ENCODE measurements around the gene BROX.

Gene BROX

GRCh38 chr1:222728746-222729145 is 16.4 kb downstream of the BROX start:
- no peaks in the 10 kb centered on the region for H4K20me1 ChIP-seq (ENCODE audit: insufficient read depth, low read length)

GRCh38 chr1:222730866-222731265 is 18.5 kb downstream of the BROX start:
- Histone ChIP-seq H3K27ac (ENCODE audit: low read length) (no peak overlapping the region), H3K4me2 (ENCODE audit: insufficient read depth, low read length) (no peak overlapping the region), H3K9me3 (ENCODE audit: insufficient read depth, low read length, severe bottlenecking) (no peaks in the 10 kb centered on the region), H3K4me1 (ENCODE audit: insufficient read depth, low read length) (no peaks in the 10 kb centered on the region), H4K20me1 (ENCODE audit: insufficient read depth, low read length) (no peaks in the 10 kb centered on the region), H3K4me3 (ENCODE audit: low read depth in 1 of 2, low read length in 2 of 2) (no peak overlapping the region), H2AFZ (ENCODE audit: low read depth, low read length) (no peak overlapping the region), H3K9ac (ENCODE audit: low read depth, low read length) (no peak overlapping the region), H3K79me2 (ENCODE audit: insufficient read depth, low read length) (no peaks in the 10 kb centered on the region), H3K36me3 (ENCODE audit: insufficient read depth, low read length) (peaks cover 91% of the 10 kb centered on the region), H3K27me3 (ENCODE audit: insufficient read depth, low read length, poor library complexity) (no peaks in the 10 kb centered on the region)
- DNase-seq, result no peak
- no peak for TF ChIP-seq CTCF (IDR thresholded peaks at IDR 0.05; ENCODE audit: borderline replicate concordance, extremely low read depth, low read length, poor library complexity, severe bottlenecking)
- TF ChIP-seq EZH2 (IDR thresholded peaks at IDR 0.05; ENCODE audit: borderline replicate concordance, low read depth, low read length, severe bottlenecking), result no peak
- ATAC-seq (ENCODE audit: insufficient read depth, low read depth), result no peak

More at GRCh38 chr1:222728746-222729145, 16.4 kb downstream of the BROX start:
- no peaks in the 10 kb centered on the region for H3K4me1 ChIP-seq (ENCODE audit: insufficient read depth, low read length)
- H2AFZ ChIP-seq (ENCODE audit: low read depth, low read length), result no peak overlapping the region
- H3K9ac ChIP-seq (ENCODE audit: low read depth, low read length), result no peak overlapping the region
- no peaks in the 10 kb centered on the region for H3K9me3 ChIP-seq (ENCODE audit: insufficient read depth, low read length, severe bottlenecking)
- TF ChIP-seq CTCF (IDR thresholded peaks at IDR 0.05; ENCODE audit: borderline replicate concordance, extremely low read depth, low read length, poor library complexity, severe bottlenecking) (no peak), EZH2 (IDR thresholded peaks at IDR 0.05; ENCODE audit: borderline replicate concordance, low read depth, low read length, severe bottlenecking) (no peak)
- ATAC-seq (ENCODE audit: insufficient read depth, low read depth), result no peak
- H3K4me3 ChIP-seq (ENCODE audit: low read depth in 1 of 2, low read length in 2 of 2), result no peak overlapping the region
- no peak overlapping the region for H3K4me2 ChIP-seq (ENCODE audit: insufficient read depth, low read length)
- no peak for DNase-seq
- no peak overlapping the region for H3K27ac ChIP-seq (ENCODE audit: low read length)
- no peaks in the 10 kb centered on the region for H3K27me3 ChIP-seq (ENCODE audit: insufficient read depth, low read length, poor library complexity)
- peaks cover 95% of the 10 kb centered on the region for H3K36me3 ChIP-seq (ENCODE audit: insufficient read depth, low read length)
- no peaks in the 10 kb centered on the region for H3K79me2 ChIP-seq (ENCODE audit: insufficient read depth, low read length)

- Histone ChIP-seq H3K4me3 (ENCODE audit: low read depth in 1 of 2, low read length in 2 of 2) (no peak overlapping the region), H3K9ac (ENCODE audit: low read depth, low read length) (no peak overlapping the region), H3K9me3 (ENCODE audit: insufficient read depth, low read length, severe bottlenecking) (no peaks in the 10 kb centered on the region), H3K79me2 (ENCODE audit: insufficient read depth, low read length) (no peaks in the 10 kb centered on the region), H3K4me1 (ENCODE audit: insufficient read depth, low read length) (no peaks in the 10 kb centered on the region), H3K4me2 (ENCODE audit: insufficient read depth, low read length) (no peak overlapping the region), H3K36me3 (ENCODE audit: insufficient read depth, low read length) (peaks cover 75% of the 10 kb centered on the region), H4K20me1 (ENCODE audit: insufficient read depth, low read length) (no peaks in the 10 kb centered on the region), H2AFZ (ENCODE audit: low read depth, low read length) (no peak overlapping the region), H3K27me3 (ENCODE audit: insufficient read depth, low read length, poor library complexity) (no peaks in the 10 kb centered on the region), H3K27ac (ENCODE audit: low read length) (no peak overlapping the region)
- no peak for ATAC-seq (ENCODE audit: insufficient read depth, low read depth)
- TF ChIP-seq EZH2 (IDR thresholded peaks at IDR 0.05; ENCODE audit: borderline replicate concordance, low read depth, low read length, severe bottlenecking), result no peak
- TF ChIP-seq CTCF (IDR thresholded peaks at IDR 0.05; ENCODE audit: borderline replicate concordance, extremely low read depth, low read length, poor library complexity, severe bottlenecking), result no peak
- no peak for DNase-seq
Observed at GRCh38 chr1:222732216-222733159, 20.1 kb downstream of the BROX start.

Measured in DND-41 (cell line).